Endothelial cell of umbilical vein (primary cell): ENCODE results near the gene CDKN1C. TPM values are rescaled to one million over a fixed set of nuclear protein-coding genes. Genes with fewer than 3 reads are reported as not detected.
A peak's percentile ranks its signal among the peaks of the same experiment; 100 is the strongest.

Source experiments
- BruUV-seq: library from RNA; stranded (reverse); fragments of 400-500 nt; replicated peaks from 2 replicates; lab custom pipeline; 2021; lab: Mats Ljungman, UMichigan
- CTCF ChIA-PET: fragments of 300-600, 350-600 bp; sonication (Branson Sonifier 250); formaldehyde crosslinking; loops from one replicate; lab custom pipeline; 2021; ENCODE audit warnings: antibody characterized with exemption, inconsistent platforms; lab: Charles Lee
- POLR2A ChIA-PET: fragments of 300-600, 350-600 bp; sonication (Branson Sonifier 250); formaldehyde crosslinking; loops from one replicate; lab custom pipeline; 2021; ENCODE audit warnings: antibody characterized with exemption, inconsistent platforms; lab: Charles Lee
- DNase-seq: peaks from one replicate; pipeline ENCODE4 v3.0.0-alpha.2; 2011; ENCODE audit warnings: low read depth, low spot score
- FAIRE-seq: peaks from 2 replicates; lab custom pipeline; 2011; peaks lifted over from hg19 to GRCh38; lab: Jason Lieb, UNC
- H2AFZ ChIP-seq: 2 replicates; pipeline ENCODE4 v1.6.0; 2012; ENCODE audit warnings: low read depth, low read length, control low read depth, inconsistent platforms
- H3K27ac ChIP-seq: 2 replicates; pipeline ENCODE4 v1.5.1; 2011; ENCODE audit warnings: low read depth, mild to moderate bottlenecking, control low read depth, low read length, moderate library complexity; ENCODE audit not compliant: insufficient read depth
- H3K27me3 ChIP-seq, 2 experiments: 2 replicates each; pipeline versions ENCODE4 v1.6.0 to v1.6.1; 2011; ENCODE audit warnings: low read length in 2 of 2, mixed read lengths in 1 of 2; ENCODE audit not compliant: control insufficient read depth in 2 of 2, insufficient read depth in 2 of 2
- H3K36me3 ChIP-seq, 2 experiments: 2 replicates in 1 of 2; 3 replicates in 1 of 2; pipeline ENCODE4 v1.5.1; 2011; ENCODE audit warnings: low read length in 2 of 2, mild to moderate bottlenecking in 1 of 2, moderate library complexity in 1 of 2; ENCODE audit not compliant: control insufficient read depth in 2 of 2, insufficient read depth in 2 of 2; ENCODE audit errors: extremely low read depth in 1 of 2
- H3K4me1 ChIP-seq: 3 replicates; pipeline ENCODE4 v1.5.1; 2011; ENCODE audit warnings: mild to moderate bottlenecking, low read length; ENCODE audit not compliant: control insufficient read depth, insufficient read depth; ENCODE audit errors: extremely low read depth
- H3K4me2 ChIP-seq: 2 replicates; pipeline ENCODE4 v1.6.1; 2011; ENCODE audit warnings: low read length, control low read depth, mixed read lengths; ENCODE audit not compliant: insufficient read depth
- H3K4me3 ChIP-seq, 3 experiments: fragments of 200-600 bp in 1 of 3; sonication (generic), shearing (Covaris generic) in 1 of 3; replicated peaks in 1 of 3; 2 replicates each; pipeline ENCODE4 v1.5.1; 2011 to 2016; ENCODE audit warnings: control low read depth in 3 of 3, low read length in 3 of 3, mild to moderate bottlenecking in 2 of 3, inconsistent platforms in 1 of 3, low read depth in 1 of 3, moderate library complexity in 1 of 3; ENCODE audit not compliant: insufficient read depth in 1 of 3
- H3K79me2 ChIP-seq: 2 replicates; pipeline ENCODE4 v1.6.0; 2012; ENCODE audit warnings: low read length, inconsistent platforms; ENCODE audit not compliant: control insufficient read depth, insufficient read depth
- H3K9ac ChIP-seq: replicated peaks from 2 replicates; pipeline ENCODE3; 2011; ENCODE audit warnings: low read length, control low read depth; ENCODE audit not compliant: insufficient read depth; ENCODE audit errors: extremely low read depth
- H3K9me1 ChIP-seq: replicated peaks from 3 replicates; pipeline ENCODE4 v1.6.0; 2011; ENCODE audit warnings: mild to moderate bottlenecking, low read length; ENCODE audit not compliant: control insufficient read depth, insufficient read depth; ENCODE audit errors: extremely low read depth
- H3K9me3 ChIP-seq: replicated peaks from 2 replicates; pipeline ENCODE4 v1.5.1; 2012; ENCODE audit warnings: low read length, inconsistent platforms; ENCODE audit not compliant: control insufficient read depth, insufficient read depth
- H4K20me1 ChIP-seq: replicated peaks from 2 replicates; pipeline ENCODE3; 2011; ENCODE audit warnings: mild to moderate bottlenecking, low read length; ENCODE audit not compliant: control insufficient read depth, insufficient read depth; ENCODE audit errors: extremely low read depth
- FOS ChIP-seq: IDR thresholded peaks from 2 replicates; pipeline ENCODE4 v1.6.1; 2011; ENCODE audit warnings: mild to moderate bottlenecking, low read length, moderate library complexity, borderline replicate concordance; ENCODE audit not compliant: insufficient read depth
- dilution Hi-C: fragments of 300-500 bp; cut with MboI; formaldehyde crosslinking; loops from one replicate; pipeline ENCODE4 v1.15.0; 2019; ENCODE audit warnings: low sequenced_read_pairs; ENCODE audit not compliant: extremely low pct_ligation_motif_present
- intact Hi-C: fragments of 100-400 bp; cut with micrococcal nuclease; formaldehyde crosslinking; loops from one replicate; pipeline ENCODE4 v1.10.0; 2022
- polyA plus RNA-seq, 4 experiments: library from polyadenylated mRNA; depleted of rRNA in 3 of 4; stranded (reverse) in 3 of 4; unstranded in 1 of 4; fragments of >200 nt; gene quantifications; 2 replicates each; pipeline versions ENCODE4 v1.2.1 to v1.2.3, GENCODE V29; 2011 to 2012; ENCODE audit warnings: missing spikeins in 1 of 4
- total RNA-seq: library from RNA; stranded (reverse); gene quantifications from 2 replicates; pipeline ENCODE4 v1.2.3, GENCODE V29; 2021
- TF ChIP-seq, protein P1 (sequence below), 2 donors: IDR thresholded peaks; 1 replicate in 1 of 2; 2 replicates in 1 of 2; pipeline ENCODE4 v1.5.1; 2011; ENCODE audit warnings: low read length in 2 of 2, mild to moderate bottlenecking in 2 of 2, moderate library complexity in 2 of 2, control low read depth in 1 of 2, inconsistent platforms in 1 of 2, low read depth in 1 of 2; ENCODE audit not compliant: insufficient read depth in 1 of 2; ENCODE audit errors: extremely low read depth in 1 of 2

The CDKN1C gene
- total and polyA plus RNA-seq, 2 donors (not counting 3 experiments of a cell fraction or from before 2014, with no cell fraction given) = 4.1 to 9.0 TPM

DNA sequence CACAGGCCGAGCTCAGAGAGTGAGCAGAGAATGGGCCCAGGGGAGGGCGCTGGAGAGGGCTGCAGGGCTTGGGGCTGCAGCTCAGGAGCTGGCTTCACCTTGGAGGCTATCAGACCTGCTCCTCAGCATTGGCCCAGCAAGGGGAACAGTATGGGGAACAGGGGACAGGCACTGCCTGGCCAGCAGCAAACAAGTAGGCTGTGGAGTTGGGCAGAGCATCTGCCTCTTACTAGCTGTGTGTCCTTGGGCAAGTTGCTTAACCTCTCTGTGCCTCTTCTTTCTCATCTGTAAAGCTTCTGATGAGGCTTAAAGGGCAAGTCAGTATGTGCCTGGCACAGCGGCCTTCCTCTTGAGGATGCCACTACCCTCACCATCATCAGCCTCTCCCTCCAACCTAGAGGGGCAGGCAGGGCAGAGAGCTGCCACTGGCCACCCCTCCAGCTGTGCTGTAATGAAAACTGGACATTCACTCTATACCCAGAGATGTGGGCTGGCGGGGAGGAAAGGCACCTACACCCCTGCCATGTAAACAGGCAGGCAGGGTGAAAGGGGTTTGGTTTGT, 7.5 kb upstream of the CDKN1C start:
- POLR2A ChIA-PET = interaction anchor here (0.6 to 2.4 kb wide), 5 partner anchors 21 to 516 kb away, joined by 3 to 13 read pairs (median 3); partner anchors contain the start of genes CD81, KCNQ1OT1 and PHLDA2
- intact Hi-C loops = loop anchor here (1.0 kb wide), 2 partner anchors 37 to 360 kb away; no protein-coding TSS in a partner anchor

More for the DNA sequence above, 7.5 kb upstream of the CDKN1C start:
- Histone ChIP-seq H3K4me3 (peak overlapping the region in 2 of 3 experiments; percentile 24 to 36), H3K4me2 (peak overlapping the region; percentile 49), H4K20me1 (no peaks in the 10 kb centered on the region), H3K79me2 (no peaks in the 10 kb centered on the region), H3K9me1 (no peaks in the 10 kb centered on the region), H2AFZ (peak overlapping the region; percentile 65), H3K36me3 (no peaks in the 10 kb centered on the region), H3K27me3 (no peaks in the 10 kb centered on the region), H3K9ac (peak overlapping the region; percentile 2), H3K9me3 (no peaks in the 10 kb centered on the region), H3K27ac (peak overlapping the region; percentile 23), H3K4me1 (peaks cover 18% of the 10 kb centered on the region)
- dilution Hi-C loops = no loop called here
- CTCF ChIA-PET = interaction anchor here (0.6 to 16.2 kb wide), 27 partner anchors 9 to 587 kb away, joined by 3 to 711 read pairs (median 6); partner anchors contain the start of genes CD81, NAP1L4 and PHLDA2
- TF ChIP-seq FOS = no peak
- TF ChIP-seq, protein P1, sequence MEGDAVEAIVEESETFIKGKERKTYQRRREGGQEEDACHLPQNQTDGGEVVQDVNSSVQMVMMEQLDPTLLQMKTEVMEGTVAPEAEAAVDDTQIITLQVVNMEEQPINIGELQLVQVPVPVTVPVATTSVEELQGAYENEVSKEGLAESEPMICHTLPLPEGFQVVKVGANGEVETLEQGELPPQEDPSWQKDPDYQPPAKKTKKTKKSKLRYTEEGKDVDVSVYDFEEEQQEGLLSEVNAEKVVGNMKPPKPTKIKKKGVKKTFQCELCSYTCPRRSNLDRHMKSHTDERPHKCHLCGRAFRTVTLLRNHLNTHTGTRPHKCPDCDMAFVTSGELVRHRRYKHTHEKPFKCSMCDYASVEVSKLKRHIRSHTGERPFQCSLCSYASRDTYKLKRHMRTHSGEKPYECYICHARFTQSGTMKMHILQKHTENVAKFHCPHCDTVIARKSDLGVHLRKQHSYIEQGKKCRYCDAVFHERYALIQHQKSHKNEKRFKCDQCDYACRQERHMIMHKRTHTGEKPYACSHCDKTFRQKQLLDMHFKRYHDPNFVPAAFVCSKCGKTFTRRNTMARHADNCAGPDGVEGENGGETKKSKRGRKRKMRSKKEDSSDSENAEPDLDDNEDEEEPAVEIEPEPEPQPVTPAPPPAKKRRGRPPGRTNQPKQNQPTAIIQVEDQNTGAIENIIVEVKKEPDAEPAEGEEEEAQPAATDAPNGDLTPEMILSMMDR (IDR thresholded peaks at IDR 0.05; ENCODE audit: extremely low read depth in 1 of 2, insufficient read depth in 1 of 2, low read depth in 1 of 2, low read length in 2 of 2) = peak; percentile 34 to 43
- FAIRE-seq (no peak), DNase-seq (no peak)
- no TSS peak for BruUV-seq
